GM18519 (cell line): ENCODE data around the gene MADCAM1.

Experiments used
- ATAC-seq: cut with Tn5 transposase; IDR thresholded peaks from one replicate; pipeline ENCODE4 v1.9.1; 2021; ENCODE audit warnings: mild to moderate bottlenecking, moderate library complexity; ENCODE audit not compliant: unreplicated experiment, low FRiP score

MADCAM1 gene

DNA sequence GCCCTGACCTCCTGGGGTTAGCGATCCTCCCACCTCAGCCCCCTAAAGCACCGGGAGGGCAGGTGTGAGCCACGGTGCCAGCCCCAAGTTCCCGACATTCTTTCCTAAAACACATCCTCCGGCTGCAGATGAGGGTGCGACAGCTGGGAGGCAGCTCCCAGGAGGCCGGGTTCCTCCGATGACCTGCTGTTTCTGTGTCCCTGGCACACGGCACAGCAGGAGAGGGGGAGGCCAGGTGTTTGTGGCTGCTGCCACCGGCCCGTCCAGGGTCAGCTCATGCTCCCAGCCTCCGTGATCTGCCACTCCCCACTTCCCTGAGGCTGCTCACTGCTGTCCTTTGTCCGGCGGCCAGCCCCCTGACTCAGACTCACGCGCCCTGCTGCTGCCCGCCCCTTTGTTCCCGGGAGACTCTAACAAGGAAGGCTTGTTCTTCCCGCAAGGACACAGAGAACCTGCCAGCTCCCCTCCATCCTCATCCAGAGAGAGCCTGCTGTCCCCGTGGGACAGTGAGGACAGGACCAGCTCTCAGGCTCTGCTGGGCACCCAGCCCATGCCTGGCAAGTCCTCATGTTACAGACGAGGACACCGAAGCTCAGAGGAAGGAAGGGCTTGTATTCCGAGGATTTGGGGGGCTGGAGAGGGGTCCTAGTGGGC lies 10.6 kb upstream of the MADCAM1 start:
- no peak for ATAC-seq

DNA sequence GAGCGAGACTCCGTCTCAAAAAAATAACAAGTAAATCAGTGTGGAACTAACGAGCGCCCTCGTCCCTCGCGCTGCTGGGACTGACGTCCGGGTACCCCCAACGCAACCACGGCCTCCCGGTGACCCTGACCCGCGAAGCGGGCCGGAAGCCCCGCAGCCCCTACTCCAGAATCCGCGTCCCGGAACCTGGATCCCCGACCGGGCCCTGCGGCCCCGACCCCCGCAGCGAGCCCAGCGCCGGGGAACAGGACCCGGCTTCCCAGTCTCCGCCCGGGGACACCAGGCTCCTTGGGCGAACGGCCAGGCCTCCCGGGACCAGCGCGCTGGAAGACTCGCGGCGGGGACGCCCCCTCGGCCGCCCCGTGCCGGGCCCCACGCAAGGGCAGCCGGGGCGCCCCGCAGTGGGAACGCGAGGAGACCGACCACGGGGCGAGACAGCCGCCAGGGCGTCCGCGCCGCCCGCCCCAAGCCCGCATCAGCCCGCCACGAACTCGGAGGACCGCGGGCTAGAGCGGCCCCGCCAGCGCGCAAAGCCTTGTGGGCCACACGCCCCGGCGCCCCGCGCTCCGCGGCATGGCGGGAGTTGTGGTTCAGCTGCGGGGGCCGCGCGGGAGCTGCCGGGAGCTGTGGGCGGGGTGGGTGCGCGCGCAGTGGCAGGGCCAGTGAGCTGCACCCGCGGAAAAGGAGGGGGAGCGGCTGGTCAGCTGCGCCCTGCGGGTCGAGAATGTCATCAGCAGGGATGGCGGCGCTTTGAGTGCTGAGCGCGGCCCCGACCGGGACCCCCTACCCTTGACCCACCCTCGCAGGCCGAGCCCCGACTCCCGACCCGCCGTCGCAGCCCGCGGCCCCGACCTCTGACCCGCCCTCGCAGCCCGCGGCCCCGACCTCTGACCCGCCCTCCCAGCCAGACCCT lies 7.5 kb upstream of the MADCAM1 start:
- peak; percentile 52 for ATAC-seq

DNA sequence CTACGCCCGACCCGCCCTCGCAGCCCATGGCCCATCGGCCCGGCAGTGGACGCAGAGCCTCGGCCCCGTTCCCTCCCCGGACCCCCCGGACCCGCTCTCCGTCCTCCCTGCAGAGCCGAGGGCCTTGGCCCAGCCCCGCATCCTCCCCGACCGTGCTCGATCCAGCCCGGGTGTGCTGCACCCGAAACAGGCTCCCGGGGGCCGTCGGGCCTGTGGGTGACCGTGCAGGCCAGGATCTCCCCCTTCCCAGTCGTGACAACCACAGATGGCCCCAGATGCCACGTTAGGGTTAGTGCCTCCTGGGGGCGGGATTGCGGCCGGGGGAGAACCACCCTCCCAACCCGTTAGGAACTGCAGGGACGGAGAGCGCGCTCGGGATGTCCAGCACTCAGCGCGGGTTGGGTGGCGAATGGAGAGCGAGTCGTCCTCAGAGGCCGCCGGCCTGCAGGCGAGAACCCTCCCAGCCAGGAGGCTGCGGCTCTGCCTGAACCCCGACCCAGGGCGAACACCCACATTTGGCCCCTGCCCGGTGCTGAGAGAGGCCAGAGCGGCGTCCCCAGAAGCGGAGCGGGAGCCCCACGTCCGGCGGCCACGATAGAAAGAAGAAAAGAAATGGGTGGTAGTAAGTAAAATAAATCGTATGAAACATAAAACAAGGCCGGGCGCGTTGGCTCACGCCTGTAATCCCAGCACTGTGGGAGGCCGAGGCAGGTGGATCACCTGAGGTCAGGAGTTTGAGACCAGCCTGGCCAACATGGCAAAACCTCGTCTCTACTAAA lies 6.7 kb upstream of the MADCAM1 start:
- no peak for ATAC-seq

DNA sequence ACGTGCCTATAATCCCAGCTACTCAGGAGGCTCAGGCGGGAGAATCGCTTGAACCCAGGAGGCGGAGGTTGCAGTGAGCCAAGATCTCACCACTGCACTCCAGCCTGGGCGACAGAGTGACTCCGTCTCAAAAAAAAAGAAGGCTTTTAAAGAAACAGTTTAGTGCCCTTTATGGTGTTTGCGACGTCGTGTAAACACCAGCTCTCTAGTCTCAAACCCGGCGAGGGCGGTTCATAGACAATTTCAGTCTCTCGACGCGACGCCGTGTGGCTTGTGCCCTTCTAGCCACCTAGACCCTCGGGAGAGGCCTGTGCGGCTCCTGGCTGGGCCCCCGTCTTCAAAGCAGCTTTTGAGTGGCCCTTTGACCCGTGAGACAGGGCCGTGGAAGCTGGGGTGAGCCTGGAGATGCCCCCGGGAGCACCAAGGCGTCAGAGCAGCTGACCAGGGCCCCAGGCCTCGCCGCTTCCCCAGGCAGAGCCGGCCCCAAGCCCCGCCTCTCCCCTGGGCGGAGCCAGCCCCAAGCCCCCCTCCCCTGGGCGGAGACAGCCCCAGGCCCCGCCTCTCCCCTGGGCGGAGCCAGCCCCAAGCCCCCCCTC lies 5.0 kb upstream of the MADCAM1 start:
- no peak for ATAC-seq

DNA sequence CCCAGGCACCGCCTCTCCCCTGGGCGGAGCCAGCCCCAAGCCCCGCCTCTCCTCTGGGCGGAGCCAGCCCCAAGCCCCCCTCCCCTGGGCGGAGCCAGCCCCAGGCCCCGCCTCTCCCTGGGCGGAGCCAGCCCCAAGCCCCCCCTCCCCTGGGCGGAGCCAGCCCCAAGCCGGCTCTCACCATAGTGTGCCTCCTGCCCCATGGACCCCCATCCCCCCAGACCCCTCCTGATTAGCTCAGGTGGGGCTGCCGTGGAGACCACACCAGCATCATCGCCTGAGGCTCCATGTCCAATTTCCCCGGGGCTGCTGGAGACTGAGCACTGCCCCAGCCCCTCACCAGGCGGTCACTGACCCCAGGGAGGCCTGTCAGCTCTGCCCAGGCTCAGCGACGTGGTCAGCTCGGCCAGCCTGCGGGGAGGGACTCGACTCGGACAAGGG lies 4.2 kb upstream of the MADCAM1 start:
- no peak for ATAC-seq

DNA sequence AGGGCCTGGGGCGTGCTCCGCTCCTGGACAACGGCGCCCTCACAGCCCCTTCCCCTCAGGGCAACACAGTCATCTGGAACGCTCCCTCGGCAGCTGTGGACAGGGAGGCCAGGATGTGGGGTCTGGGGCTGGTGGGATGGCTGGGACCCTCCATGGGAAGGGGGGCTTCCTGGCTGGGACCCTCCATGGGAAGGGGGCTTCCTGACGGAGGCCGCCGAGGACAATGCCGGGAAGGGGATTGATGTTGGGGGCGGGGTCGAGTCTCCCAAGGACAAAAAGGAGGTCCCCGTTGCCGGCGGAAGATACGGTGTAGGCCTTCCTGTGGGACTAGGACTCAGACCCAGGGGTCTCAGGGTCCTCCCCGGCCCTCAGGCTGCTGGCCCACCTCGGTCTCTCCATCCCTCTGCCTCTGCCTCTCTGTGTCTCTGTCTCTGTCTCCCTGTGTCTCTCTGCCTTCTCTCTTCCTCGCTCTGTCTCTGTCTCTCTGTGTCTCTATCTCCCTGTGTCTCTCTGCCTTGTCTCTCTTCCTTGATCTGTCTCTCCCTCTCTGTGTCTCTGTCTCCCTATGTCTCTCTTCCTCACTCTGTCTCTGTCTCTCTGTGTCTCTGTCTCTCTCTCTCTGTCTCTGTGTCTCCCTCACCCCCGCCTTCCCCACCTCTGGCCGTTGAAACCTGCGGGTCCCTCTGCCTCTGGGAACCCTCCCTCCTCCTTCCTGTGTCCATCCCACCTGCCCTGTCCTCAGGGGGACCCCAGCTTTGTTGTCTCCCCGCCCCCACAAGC lies 2.7 kb upstream of the MADCAM1 start:
- ATAC-seq = no peak

DNA sequence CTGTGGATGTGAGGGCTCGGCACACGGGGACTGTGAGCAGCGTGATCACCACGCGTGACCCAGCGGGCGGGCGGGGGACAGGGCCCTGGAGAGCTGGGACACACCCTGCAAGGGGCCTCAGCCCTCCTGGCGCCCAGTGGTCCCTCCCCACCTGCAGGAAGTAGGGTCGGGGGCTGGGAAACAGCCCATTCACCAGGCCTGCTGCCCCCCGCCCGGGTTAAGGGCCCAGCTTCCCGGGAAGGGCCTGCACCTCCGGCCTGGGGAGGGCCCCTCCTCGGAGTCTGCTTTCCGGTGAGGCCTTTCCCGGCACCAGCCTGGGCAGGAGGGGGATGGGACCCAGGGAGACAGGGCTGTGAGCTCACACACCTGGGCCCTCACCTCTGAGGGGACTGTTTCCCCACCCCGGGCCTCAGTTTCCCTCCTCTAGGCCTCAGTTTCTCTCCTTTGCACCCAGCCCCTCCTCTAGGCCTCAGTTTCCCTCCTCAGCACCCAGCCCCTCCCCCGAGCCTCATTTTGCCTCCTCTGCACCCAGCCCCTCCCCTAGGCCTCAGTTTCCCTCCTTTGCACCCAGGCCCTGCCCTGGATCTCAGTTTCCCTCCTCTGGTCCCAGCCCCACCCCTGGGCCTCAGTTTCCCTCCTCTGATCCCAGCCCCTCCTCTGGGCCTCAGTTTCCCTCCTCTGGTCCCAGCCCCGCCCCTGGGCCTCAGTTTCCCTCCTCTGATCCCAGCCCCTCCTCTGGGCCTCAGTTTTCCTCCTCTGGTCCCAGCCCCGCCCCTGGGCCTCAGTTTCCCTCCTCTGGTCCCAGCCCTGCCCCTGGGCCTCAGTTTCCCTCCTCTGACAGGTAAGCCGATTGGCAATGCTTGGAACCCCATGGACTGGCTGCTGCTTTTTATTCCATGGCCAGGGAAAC lies 1.9 kb upstream of the MADCAM1 start:
- no peak for ATAC-seq

DNA sequence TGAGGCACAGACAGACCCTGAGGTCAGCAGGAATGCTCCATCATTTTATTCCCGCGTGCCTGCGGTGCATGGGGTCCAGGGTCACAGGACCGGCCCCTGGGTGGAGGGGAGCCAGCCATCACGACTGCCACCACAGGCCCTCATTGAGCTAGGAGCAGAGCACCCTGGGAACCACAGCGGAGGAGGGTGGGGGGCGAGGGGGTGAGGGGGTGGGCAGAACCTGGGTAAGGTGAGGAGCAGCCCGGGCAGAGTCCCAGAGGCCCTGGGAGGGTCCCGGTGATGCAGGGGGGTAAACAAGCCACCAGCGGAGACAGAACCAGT lies 1.2 kb upstream of the MADCAM1 start:
- ATAC-seq = no peak

DNA sequence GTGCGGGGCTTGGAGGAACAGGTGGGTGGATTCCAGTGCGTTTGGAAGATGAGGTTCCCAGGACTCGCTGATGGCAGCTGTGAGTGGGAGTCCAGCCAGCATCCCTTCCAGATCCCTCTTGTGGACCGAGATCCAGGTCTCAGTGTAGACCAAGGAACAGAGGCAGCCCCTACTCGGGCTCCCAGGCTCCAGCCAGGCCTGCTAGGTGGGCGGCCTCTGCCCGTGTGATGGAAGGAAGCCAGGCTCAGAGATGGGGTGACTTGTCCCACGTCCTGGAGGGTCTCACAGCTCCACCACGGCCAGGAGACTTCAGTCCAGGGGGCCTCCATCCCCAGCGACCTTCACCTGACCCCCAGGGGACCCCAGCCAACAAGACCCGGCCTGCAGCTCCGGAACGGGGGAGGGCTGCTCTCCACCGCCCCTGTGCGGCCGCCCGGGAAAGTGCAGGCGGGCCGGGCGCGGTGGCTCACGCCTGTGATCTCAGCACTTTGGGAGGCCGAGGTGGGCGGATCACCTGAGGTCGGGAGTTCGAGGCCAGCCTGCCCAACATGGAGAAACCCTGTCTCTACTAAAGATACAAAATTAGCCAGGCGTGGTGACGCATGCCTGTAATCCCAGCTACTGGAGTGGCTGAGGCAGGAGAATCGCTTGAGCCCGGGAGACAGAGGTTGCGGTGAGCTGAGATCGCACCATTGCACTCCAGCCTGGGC lies 729 bp upstream of the MADCAM1 start:
- ATAC-seq = no peak

DNA sequence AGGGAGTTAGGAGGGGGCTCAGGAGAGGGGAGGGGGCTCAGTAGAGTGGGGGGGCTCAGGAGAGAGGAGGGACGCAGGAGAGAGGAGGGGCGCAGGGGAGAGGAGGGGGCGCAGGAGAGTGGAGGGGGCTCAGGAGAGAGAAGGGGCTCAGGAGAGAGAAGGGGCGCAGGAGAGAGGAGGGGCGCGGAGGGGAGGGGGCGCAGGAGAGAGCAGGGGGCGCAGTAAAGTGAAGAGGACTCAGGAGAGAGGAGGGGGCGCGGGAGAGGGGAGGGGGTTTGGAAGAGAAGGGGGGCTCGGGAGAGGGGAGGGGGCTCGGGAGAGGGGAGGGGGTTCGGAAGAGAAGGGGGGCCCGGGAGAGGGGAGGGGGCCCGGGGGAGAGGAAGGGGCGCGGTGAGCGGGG lies 700 bp downstream of the MADCAM1 start:
- no peak for ATAC-seq

DNA sequence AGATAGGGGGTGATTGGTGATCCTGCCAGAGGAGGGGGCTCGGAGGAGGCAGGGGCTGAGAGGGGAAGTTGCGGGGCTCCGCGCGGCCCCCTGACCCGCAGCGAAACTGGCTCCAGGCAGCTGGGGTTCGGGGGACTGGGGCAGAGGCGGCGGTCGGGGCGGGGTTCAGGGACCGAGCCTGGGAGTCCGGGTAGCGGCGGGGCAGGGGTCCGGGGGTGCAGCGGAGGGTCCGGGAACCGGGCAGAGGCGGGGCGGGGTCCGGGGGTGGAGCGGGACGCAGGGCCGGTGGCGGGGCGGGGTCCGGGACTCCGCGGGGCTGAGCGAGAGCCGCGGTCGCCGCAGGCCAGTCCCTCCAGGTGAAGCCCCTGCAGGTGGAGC lies 1.2 kb downstream of the MADCAM1 start:
- no peak for ATAC-seq

DNA sequence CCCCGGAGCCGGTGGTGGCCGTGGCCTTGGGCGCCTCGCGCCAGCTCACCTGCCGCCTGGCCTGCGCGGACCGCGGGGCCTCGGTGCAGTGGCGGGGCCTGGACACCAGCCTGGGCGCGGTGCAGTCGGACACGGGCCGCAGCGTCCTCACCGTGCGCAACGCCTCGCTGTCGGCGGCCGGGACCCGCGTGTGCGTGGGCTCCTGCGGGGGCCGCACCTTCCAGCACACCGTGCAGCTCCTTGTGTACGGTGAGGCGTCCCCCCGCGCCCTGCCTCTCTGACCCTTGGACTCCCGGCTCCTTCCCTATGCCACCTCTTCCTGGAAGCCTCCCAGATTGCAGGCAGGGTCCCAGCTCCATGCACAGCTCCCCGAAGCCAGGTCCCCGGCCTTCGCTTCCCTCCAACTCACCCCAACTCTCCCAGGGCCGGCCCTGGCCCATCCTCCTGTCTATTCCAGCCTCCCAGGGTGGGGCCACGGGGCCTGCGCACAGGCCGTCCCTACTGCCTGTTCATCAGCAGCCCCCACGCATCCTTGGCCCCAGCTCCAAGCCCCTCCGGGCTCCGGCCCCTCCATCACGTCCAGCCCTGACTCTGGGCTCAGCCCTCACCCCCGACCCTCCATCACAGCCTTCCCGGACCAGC lies 1.7 kb downstream of the MADCAM1 start:
- no peak for ATAC-seq

DNA sequence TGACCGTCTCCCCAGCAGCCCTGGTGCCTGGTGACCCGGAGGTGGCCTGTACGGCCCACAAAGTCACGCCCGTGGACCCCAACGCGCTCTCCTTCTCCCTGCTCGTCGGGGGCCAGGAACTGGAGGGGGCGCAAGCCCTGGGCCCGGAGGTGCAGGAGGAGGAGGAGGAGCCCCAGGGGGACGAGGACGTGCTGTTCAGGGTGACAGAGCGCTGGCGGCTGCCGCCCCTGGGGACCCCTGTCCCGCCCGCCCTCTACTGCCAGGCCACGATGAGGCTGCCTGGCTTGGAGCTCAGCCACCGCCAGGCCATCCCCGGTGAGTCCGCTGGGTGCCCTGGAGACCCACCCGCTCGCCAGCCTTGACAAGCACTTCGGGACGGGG lies 2.2 kb downstream of the MADCAM1 start:
- ATAC-seq = no peak

DNA sequence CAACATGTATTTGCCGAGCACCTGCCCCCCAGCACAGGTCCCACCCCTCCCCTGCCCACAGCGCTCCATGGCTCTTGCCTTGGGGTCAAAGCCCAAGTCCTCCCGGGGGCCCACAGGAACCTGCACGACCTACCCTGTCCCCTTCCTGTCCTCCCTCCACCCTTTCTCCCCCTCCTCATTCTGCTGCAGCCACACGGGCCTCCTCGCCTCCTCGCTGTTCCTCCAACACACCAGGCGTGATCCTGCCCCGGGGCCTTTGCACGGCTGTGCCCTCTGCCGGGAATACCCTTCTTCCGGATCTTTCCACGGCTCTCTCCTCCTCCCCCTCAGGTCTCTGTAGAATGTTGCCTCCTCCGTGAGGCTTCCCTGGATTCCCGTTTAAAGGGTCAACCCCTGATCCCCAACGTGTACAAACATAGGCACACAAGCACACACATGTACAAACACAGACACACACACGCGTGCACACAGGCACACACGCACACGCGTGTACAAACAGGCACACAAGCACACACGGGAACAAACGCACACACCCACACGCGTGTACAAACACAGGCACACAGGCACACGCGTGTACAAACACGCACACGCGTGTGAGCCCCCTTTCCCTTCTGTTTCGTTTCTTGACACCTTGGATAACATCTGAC lies 2.8 kb downstream of the MADCAM1 start:
- ATAC-seq = no peak

DNA sequence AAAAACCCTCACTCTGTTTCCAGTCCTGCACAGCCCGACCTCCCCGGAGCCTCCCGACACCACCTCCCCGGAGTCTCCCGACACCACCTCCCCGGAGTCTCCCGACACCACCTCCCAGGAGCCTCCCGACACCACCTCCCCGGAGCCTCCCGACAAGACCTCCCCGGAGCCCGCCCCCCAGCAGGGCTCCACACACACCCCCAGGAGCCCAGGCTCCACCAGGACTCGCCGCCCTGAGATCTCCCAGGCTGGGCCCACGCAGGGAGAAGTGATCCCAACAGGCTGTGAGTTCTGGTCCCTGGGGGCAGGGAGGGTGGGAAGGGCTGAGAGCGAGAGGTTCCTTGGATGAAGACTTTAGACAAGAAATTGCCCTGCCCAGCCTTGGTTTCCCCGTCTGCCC lies 5.4 kb downstream of the MADCAM1 start:
- ATAC-seq = no peak

DNA sequence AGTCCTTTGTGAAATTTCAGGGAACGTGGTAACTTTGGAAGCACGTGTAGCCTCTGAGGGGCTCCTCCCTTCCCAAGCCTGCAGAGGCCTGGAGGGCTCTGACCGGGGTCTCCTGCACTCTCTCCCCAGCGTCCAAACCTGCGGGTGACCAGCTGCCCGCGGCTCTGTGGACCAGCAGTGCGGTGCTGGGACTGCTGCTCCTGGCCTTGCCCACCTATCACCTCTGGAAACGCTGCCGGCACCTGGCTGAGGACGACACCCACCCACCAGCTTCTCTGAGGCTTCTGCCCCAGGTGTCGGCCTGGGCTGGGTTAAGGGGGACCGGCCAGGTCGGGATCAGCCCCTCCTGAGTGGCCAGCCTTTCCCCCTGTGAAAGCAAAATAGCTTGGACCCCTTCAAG lies 8.3 kb downstream of the MADCAM1 start:
- no peak for ATAC-seq

DNA sequence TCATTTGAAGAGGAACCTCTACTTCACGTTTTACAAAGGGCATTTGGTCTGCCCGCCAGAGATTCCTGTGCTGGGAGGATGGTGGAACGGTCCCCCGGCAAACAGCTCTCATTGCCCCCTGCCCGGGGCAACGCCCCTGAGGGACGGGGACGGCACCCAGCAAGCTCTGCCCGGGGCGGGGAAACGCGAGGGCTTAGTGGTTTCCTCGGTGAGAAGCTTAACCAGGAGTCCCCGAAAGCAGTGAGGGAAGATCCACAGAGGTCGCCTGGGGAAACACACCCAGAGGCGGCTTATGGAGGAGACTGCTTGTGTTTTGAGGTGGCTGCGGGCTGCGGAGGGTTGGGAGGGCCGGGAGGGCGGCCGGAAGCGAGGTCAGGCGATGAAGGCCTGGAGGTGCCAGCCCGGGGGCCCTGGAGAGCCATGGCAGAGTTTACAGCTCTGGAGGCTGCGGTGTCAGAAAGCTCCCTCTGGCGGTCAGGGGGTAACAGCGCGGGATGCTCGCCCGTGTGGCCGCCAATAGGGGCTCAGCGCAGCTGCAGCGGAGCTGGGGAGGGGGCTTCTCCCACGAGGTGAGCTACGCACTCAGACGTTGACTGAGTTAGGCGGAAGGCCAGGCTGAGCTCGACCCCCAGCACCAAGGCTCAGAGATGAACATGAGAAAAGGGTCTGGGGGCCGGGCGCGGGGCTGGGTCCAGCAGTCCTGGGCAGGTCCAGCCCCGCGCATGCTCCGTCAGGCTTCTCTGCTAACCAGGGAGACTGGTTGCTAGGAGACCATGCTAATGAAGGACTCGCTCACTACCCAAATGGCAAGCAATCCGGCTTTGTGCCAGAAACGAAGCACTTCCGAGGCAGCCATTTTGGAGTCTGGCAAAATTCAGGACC lies 10.4 kb downstream of the MADCAM1 start:
- peak; percentile 37 for ATAC-seq
